ENCODE measurements around the gene RPN2.
"Not testable (repeated sequence)": the region's sequence is repeated elsewhere in the genome, so short reads cannot be mapped to it uniquely, and the experiment has no call there.

The RPN2 gene

GRCh38 chr20:37178839-37179682, at the start of gene RPN2, which contains the start of gene MROH8:
TSS of gene RPN2 (plus strand) at chr20:37179330. CDS start at chr20:37179357, 27 bp downstream.
TSS of gene MROH8 (minus strand) at chr20:37179548.
- DNase-seq (ENCODE audit: low read depth in 2 of 2), result peak; percentile 88 to 94

- no peak for DNase-seq (ENCODE audit: low read depth in 2 of 2)
These were observed 47.6 kb upstream of the RPN2 start for GRCh38 chr20:37131486-37131885.

- no peak for DNase-seq (ENCODE audit: low read depth in 2 of 2)
These were observed 45.2 kb upstream of the RPN2 start for GRCh38 chr20:37133952-37134351.

GRCh38 chr20:37137547-37137946, 41.6 kb upstream of the RPN2 start:
- DNase-seq (ENCODE audit: low read depth in 2 of 2), result no peak

GRCh38 chr20:37142708-37143107, 36.4 kb upstream of the RPN2 start:
- DNase-seq (ENCODE audit: low read depth in 2 of 2), result no peak

GRCh38 chr20:37144856-37145404, 34.2 kb upstream of the RPN2 start:
- no peak for DNase-seq (ENCODE audit: low read depth in 2 of 2)

GRCh38 chr20:37147250-37147649, 31.9 kb upstream of the RPN2 start:
- DNase-seq (ENCODE audit: low read depth in 2 of 2), result no peak

GRCh38 chr20:37150864-37151263, 28.3 kb upstream of the RPN2 start:
- not testable (repeated sequence) for DNase-seq (ENCODE audit: low read depth in 2 of 2)

- no peak for DNase-seq (ENCODE audit: low read depth in 2 of 2)
These were observed 27.6 kb upstream of the RPN2 start for GRCh38 chr20:37151529-37151928.

GRCh38 chr20:37152284-37152683, 26.8 kb upstream of the RPN2 start:
- no peak for DNase-seq (ENCODE audit: low read depth in 2 of 2)

- no peak for DNase-seq (ENCODE audit: low read depth in 2 of 2)
These were observed 24.3 kb upstream of the RPN2 start for GRCh38 chr20:37154684-37155298.

- DNase-seq (ENCODE audit: low read depth in 2 of 2), result no peak
These were observed 23.1 kb upstream of the RPN2 start for GRCh38 chr20:37155987-37156386.

GRCh38 chr20:37158248-37158647, 20.9 kb upstream of the RPN2 start:
- DNase-seq (ENCODE audit: low read depth in 2 of 2), result no peak

- no peak for DNase-seq (ENCODE audit: low read depth in 2 of 2)
These were observed 18.4 kb upstream of the RPN2 start for GRCh38 chr20:37160683-37161082.

- no peak for DNase-seq (ENCODE audit: low read depth in 2 of 2)
These were observed 17.1 kb upstream of the RPN2 start for GRCh38 chr20:37161830-37162549.

GRCh38 chr20:37162646-37163045, 16.5 kb upstream of the RPN2 start:
- no peak for DNase-seq (ENCODE audit: low read depth in 2 of 2)

GRCh38 chr20:37163832-37164554, 15.1 kb upstream of the RPN2 start:
- no peak for DNase-seq (ENCODE audit: low read depth in 2 of 2)

GRCh38 chr20:37165031-37165430, 14.1 kb upstream of the RPN2 start:
- no peak for DNase-seq (ENCODE audit: low read depth in 2 of 2)

- no peak for DNase-seq (ENCODE audit: low read depth in 2 of 2)
These were observed 12.3 kb upstream of the RPN2 start for GRCh38 chr20:37166867-37167266.

- DNase-seq (ENCODE audit: low read depth in 2 of 2), result no peak
These were observed 6.3 kb upstream of the RPN2 start for GRCh38 chr20:37172836-37173235.

- DNase-seq (ENCODE audit: low read depth in 2 of 2), result no peak
These were observed 774 bp downstream of the RPN2 start for GRCh38 chr20:37179683-37180524.
